Stimulated activated CD4-positive, alpha-beta T cell treated with anti-CD3 and anti-CD28 coated beads, TNF-alpha, amount 100 ng/mL, for 48 hours (primary cell): ENCODE measurements around the gene MRTFB.

Experiments used
- DNase-seq, 3 donors: peaks; one replicate each; pipeline ENCODE4 v3.0.0-alpha.2; 2020; ENCODE audit warnings: low read depth in 3 of 3

Gene MRTFB

GRCh38 chr16:14131774-14132695 lies 60.9 kb downstream of the MRTFB start:
- DNase-seq, result no peak

- DNase-seq, result no peak
These were observed 61.6 kb downstream of the MRTFB start for GRCh38 chr16:14132696-14133048.

DNA sequence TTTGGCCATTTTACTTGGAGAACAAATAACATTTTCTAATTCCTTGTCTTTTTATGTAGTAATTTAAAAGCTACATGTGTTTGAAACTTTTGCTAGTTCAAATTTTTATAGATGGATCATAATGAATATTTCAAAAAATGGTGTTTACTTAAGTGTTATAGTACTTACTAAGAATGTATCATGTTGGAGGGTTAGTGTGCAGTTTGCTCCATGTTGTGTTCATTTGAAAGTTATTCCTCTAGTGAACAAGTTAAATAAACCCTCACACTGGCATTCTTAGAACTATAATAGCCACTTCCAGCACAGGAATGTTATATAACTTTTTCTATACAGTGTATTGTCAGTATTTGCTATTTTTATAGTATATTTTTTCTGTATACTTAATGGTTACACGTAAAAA lies 62.8 kb downstream of the MRTFB start:
- DNase-seq, result no peak

DNA sequence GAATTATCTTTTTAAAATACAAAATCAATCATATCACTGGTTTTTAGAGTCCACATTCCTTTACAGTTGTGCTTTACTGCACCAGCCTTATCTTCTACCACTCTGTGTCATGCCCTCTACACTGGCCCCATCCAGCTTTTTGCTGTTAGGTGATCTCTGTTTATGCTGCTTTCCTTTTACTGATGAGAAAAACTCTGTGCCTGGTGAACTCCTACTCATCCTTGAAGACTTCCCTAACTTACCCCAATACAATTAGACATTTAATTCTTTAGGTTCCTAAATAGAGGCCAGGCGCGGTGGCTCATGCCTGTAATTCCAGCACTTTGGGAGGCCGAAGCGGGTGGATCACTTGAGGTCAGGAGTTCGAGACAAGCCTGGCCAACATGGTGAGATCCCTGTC lies 64.6 kb downstream of the MRTFB start:
- DNase-seq, result no peak

DNA sequence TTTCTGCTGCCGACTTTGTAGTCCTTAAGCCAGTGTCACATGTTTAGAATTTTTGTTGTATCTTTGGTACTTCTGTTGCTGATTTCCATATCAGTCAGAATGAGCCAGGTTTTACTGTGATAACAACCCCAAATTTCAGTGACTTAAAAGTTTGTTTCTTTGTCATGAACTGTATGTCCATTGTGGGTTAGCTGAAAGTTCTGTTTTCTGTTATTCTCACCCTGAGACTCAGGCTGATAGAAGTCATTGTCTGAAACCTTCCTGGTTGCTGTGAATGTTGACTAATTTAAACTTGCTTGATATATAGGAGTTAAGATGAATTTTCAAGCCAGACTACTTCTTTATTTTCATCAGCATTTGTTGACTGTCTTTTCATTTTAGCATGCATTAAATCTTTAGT lies 68.8 kb downstream of the MRTFB start:
- no peak for DNase-seq

- no peak for DNase-seq
These were observed 69.8 kb downstream of the MRTFB start for GRCh38 chr16:14140923-14141322.

- DNase-seq, result no peak
These were observed 75.3 kb downstream of the MRTFB start for GRCh38 chr16:14146445-14146844.

DNA sequence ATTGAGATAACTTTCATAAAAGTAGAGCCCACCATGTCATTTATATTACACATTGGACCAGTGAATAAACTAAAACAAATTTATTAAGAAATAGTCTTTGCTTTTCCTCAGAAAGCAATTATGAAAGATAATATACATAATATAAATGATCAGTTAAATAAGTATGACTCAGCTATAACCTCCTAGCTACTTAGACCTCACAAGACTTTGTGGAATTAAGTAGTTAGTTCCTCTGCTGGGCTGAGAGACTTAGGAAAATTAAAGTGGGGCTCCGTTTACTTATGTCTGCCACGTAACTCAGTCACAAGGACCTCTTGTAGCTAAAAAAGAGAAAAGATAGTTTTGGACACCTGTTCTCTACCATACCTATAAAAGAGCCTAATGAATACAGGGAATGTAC lies 76.9 kb downstream of the MRTFB start:
- DNase-seq, result no peak

GRCh38 chr16:14148569-14148968 lies 77.5 kb downstream of the MRTFB start:
- no peak for DNase-seq

- no peak for DNase-seq
These were observed 79.7 kb downstream of the MRTFB start for GRCh38 chr16:14150796-14151195.

DNA sequence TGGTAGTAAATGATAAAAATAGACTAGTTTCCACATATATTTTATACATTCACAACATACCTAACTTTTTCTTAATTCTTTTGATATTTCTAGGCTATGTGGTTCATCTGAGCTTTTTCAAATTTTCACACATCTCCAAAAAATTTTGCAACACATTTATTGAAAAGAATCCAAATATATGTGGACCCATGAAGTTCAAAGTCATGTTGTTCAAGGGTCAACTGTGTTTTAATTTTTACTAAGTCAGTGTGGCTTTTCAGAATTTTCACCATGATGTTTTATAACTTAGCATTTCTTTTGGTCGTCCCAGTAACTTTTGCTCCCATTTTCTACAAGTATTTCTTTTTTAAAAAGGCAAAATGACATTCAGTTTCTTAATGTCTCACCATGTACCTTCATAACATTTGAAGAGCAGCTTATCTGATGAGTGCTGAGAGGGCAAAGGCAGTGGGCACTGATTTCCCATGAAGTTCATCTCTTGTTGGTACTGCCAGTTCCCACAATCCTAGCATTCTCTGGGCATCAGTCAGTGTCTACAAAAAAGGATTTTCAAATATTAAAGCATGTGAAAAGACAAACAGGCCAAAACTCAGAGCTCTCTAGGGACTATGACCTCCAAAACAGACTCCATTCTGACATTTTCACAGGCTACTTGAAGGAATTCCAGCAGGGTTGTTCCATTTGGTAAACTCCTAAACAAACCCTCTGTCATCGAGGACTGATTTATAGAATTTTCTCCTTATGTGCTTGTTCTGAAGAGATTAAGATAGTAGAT lies 80.3 kb downstream of the MRTFB start:
- no peak for DNase-seq

DNA sequence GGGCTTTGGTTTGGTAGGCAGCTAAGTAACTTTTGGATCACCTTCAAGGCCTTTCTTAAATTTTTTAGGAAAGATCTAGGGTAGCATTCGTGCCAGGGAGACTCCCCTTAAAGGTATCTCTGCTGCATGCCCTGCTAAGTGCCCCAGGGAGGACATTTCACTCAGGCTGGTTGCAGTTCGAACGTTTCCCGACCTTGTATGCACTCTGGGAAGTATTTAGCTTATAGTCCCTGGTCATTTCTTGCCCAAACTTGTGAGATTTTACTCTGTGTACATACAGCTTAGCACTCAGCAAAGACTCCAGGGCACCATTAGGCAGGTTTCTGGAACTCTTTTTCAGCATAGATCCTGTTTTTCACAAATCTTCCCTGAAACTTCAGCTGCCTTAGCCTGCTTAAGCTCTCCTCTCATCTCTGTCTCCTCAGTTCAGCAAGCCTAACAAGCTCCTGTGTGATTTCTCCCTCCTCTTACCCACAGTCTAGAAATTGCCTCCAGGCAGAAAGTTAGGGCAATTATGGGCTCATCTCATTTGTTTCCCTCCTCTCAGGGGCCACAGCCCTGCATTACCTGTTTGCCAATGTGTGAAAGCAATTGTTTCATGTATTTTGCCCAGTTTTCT lies 84.6 kb downstream of the MRTFB start:
- DNase-seq, result no peak

GRCh38 chr16:14164916-14165662 lies 94.0 kb downstream of the MRTFB start:
- no peak for DNase-seq

GRCh38 chr16:14168146-14168545 lies 97.0 kb downstream of the MRTFB start:
- no peak for DNase-seq

DNA sequence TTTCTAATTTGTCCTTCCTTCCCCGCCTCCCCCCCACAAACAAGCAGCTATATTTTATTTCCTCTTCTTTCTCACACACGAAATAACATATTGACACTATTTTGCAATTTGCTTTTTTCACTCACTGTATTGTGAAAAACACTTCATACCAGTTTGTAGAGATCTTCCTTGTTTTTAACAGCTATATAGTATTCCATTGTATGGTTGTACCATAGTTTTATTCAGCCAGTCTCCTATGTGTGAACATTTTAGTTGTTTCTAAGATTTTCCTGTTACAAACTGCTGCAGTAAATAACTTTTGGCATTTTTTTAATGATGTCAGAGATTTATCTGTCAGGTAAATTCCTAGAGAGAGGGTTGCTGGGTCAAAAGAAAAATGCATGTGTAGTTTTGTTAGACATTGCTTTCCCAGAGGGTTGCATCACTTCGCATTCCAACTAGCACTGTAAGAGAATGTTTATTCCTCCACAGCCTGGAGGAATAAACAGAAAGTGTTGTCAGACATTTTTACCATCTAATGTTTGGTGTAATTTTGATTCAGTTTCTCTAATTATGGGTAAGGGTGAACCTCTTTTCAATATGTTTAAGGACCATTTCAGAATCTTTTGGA lies 101.2 kb downstream of the MRTFB start:
- no peak for DNase-seq

- DNase-seq, result no peak
These were observed 104.0 kb downstream of the MRTFB start for GRCh38 chr16:14175086-14175485.

- DNase-seq, result no peak
These were observed 106.6 kb downstream of the MRTFB start for GRCh38 chr16:14177704-14178103.

DNA sequence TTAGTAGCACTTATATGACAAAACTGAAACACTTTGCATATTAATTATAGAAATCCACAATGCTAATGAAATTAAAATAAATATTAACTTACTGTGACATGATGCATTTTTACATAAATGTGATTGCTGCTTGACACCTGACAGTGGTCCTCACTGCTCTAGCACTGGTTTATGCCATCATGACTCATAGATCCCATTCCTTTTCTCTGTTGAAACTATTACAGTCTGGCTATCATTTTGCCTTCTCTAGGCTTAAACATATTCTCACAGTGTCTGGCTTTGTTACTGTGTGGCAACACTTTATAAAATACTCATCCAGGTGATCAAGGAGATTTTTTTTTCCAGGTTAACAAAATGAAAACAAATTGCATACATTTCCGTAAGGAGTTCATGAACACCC lies 108.0 kb downstream of the MRTFB start:
- DNase-seq, result no peak

- no peak for DNase-seq
These were observed 109.4 kb downstream of the MRTFB start for GRCh38 chr16:14180481-14180944.

DNA sequence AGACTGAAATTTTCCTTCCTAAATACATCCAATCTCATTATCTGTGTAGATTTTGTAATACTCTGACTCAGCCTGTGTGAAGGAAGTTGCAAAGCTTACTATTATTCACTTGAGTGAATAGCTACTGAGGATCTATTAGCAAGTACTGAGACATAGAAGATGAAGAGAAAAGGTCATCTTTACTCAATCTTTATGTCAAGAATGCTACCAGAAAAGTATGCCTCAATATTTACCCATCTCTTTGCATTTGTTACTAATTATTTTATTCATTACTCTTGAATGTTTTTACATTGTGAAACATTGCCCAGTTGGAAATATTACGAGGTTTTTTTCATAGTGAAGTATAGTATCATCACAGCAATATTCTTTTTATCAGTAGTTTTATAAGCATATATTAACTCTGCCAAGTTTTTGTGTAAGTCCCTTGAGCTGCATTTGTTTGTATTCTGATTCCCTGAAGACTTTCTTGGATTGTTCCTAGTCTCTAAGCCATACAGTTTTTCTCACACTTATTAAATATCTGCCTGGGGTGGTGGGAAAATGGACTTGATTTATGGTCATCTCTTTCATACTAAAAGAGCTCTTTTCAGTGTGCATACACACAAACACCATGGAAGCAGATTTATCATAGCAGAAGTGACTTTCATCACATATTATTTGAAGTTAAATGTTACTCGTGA lies 110.4 kb downstream of the MRTFB start:
- DNase-seq, result no peak

DNA sequence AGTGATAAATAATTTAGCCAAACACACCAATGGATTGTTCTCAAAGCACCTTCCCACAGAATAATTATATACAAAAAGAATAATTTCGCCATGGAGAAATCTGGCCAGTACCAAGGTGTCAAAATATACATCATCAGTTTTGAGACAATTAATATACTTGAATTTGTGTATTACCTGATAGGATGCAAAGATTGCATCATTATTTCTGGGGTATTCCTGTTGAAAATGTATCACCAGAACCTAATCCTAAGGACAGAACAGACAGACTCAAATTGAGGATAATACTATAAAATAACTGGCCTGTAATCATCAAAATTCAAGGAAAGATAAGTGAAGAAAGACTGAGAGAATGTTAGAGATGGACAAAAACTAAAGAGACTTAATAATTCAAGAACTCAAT lies 111.9 kb downstream of the MRTFB start:
- DNase-seq, result no peak
